Measurements from ENCODE around the gene EPHB1.
"Not testable (repeated sequence)": the region's sequence is repeated elsewhere in the genome, so short reads cannot be mapped to it uniquely, and the experiment has no call there.

EPHB1 gene

DNA sequence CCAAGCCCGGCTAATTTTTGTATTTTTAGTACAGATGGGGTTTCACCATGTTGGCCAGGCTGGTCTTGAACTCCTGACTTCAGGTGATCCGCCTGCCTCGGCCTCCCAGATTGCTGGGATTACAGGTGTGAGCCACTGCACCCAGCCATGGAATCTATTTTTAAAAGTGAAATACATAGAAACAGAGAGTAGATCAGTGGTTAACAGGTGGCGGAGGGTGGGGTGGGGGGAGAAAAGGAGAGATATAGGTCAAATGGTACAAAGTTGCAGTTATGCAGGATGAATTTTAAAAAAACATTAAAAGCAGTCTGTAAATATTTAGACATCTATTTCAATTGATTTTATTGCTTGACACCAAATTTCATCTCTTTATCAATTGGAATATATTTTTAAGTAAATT, 6.8 kb upstream of the EPHB1 start:
- DNase-seq = not testable (repeated sequence)

DNA sequence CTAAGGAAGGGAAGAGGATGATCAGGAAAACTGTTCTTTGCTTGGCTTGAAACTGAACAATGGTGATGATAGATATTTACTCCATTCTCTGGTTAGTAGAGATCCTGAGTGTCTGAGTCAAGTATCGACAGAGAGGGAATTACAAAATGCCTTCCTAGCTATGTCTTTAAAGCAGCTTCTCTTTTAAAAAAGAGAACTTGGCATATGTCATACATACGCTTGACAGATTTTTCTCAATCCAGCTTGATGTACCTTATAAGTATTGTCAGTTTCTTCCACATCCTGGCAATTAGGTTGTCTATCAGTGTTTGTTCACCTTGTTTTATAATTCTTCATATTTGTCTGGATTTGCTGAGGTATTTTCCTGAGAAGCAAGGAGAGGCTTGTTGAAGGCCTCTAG, 5.0 kb upstream of the EPHB1 start:
- DNase-seq = no peak

DNA sequence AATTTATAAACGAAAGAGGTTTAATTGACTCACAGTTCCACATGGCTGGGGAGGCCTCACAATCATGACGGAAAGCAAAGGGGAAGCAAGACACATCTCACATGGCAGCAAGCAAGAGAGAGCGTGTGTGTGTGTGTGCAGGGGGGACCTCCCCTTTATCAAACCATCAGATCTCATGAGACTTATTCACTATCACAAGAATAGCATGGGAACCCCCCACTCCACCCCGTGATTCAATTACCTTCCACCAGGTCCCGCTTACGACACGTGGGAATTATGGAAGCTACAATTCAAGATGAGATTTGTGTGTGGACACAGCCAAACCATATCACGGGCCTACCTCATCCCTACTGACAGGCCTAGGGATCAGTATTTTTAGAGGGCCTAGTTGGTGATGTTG, 3.1 kb upstream of the EPHB1 start:
- DNase-seq = no peak

DNA sequence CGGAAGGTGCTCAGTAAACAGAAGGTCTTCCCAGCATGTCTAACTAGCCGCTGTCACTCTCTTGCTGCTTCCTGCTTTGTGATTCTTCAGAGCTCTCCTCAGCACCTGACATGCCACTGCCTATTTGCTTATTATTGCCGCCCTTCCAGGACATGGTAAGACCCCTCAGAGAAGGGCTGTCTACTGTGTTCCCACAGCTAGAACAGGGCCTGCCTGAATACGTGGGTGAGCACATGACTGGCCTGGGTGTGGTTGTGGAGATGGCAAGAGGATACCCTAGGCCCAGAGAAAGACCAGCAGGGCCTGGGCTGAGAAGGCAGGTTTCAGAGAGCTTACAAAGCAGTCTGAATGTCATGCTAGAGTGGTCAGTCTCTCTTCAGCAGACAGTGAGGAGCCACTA, 2.4 kb upstream of the EPHB1 start:
- no peak for DNase-seq

DNA sequence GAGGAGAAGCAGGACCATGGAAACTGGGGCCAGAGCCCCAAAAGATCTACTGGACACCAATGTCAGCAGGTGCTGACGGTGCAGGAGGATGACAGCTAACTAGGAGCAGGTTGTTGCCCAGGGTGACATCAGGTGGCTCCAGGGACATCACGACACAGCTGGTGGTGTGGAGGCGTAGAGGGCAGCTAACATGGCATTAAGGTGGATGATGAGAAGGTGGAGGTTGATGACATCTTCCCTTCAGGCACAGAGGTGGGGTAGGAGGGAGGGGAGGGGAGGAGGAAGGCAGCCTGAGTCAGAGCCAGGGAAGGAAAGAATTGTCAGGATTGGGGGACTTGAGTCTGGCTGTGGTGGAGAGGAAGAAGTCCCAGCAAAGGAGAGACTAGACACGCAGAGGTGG, 1.5 kb upstream of the EPHB1 start:
- no peak for DNase-seq

DNA sequence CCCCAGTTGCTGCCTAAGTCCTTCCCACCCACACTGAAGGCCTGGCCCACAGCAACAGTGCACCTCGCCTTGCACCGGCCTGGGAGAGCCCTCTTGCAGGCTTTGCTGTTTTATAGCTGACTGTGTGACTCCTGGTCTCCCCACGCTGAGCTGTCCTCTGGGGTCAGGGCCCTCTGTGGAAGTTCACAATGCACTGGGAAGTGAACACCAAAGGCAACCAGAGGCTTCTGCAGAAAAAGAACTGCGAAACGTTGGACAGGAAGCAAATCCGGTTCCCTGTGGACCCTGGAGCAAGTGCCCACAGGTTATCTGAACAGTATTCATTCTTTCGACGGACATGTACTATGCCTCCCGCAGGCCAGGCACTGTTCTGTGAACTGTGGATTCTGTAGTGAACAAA, 737 bp upstream of the EPHB1 start:
- DNase-seq = no peak

DNA sequence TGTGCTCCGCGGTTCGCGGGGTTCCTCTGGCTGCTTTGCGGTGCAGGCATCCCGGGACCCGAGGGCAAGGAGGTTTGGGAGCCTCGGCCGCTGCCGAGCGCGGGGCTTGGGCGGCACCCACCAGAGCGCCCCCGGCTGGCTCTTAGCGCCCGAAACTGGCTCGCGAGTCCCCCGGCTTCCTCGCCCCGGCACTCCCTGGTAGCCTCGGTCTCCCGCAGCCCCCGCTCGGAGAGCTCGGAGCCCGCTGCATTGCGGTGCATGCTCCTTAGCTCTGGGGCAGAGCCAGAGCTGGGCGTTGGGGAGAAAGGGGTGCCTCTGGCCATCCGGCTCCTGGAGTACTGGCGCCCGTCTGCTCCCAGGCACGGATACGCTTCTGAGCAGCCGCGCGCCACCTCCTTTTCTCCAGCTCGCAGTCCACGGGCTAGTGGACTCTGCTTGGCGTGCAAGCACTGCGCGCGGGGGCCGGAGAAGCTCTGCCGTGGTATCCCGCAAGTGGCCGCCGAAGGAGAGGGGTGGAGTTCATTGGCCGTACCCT, 753 bp downstream of the EPHB1 start:
- no peak for DNase-seq

DNA sequence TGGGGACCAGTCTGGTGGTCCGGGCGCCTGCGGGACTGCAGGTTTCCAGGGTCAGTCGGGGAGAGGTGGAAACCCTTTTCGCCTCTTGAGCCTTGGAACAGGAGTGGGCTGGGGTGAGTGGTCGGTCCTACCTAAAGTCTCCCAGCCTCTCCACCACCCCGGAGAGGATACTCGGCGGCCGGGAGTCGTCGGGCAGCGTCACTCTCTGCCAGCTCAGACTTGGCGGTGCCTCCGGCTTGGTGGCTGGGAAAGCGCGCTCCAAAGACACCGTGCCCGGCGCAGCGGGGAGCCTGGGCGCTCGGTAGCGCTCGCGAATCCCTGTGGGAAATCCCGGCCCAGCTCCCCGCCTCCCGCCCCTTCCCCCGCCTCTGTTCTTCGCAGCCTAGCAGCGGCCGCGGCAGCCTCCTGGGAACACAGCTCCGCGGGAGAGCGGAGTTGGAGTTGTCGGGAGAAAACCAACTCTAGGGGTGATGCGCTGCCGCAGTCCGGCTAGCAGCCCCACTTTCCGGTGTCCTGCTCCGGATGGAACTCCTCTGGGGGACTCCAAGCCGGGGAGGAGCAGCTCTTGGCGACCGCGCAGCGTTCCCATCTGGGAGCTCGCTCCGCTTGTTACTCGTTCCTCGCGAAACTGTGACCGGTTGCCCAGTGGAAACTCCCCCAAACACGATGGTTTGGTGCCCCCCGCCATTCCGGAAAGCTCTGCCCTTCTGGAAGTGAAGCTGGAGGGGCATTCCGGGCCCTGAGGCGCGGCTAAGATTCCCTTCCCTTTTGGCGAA, 1.4 kb downstream of the EPHB1 start:
- DNase-seq = no peak

DNA sequence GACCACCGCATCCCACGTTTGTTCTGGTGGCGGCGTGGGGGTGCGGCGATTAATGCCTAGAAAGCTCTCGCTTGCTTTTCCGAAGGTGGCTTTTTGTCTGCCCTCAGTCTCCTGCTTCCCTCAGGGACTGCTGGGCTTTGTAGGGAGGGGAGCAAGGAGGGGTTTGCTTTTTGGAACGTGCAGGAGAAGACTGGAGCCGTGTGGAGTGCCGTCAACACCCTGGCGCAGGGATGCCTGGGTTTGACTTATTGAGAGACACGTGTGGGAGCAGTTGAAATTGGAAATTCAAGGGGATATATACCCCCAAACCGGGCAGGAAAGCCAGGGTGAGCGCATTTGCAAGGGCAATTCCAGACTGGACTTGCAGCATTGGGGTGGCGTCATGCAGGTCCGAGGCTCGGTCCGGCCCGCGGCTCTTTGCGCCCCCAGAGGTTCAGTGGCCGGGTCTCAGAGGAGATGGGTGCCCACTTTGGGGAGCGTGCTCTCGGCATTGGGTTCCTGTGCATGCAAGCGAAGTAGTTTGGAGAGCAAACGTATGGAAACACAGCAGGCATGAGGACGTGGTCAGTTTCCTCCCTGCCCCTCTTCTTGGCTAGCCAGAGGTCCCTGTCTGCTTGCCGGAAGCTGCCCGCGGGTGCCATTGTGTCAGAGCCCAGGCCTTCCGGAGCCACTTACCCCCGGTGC, 2.1 kb downstream of the EPHB1 start:
- no peak for DNase-seq

DNA sequence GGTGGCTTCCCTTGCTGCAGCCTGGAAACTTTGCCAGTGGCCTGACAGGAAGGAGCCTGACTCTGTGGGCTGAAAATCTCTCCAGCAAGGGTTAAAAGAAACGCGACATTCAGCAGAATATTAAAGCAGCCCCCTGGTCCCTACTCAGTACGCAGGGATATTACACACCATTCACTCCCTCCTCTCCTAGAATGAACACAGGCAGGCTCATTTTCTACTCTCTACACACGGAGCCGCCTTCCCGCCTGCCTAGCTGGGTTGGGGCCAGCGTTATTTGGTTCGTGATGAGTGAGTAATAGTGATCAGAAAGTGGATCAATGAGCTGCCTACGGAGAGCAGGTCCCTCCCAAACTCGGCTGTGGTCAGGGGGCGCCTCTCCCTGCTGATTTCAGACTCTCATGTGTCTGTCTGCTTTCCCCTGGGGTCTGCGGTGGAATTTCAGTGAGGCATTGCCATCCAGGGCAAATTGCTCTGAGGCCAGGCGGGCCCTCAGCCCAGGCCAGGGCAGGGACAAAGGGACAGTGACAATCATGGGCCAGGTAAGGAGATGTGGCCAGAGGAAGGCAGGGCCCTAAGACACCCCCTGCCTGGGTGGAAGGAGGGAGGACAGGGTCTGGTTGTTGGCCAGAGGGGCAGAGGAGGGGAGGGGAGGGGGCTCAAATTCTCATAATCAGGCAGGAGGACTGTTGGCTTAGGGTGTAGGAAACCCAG, 2.8 kb downstream of the EPHB1 start:
- DNase-seq = no peak

DNA sequence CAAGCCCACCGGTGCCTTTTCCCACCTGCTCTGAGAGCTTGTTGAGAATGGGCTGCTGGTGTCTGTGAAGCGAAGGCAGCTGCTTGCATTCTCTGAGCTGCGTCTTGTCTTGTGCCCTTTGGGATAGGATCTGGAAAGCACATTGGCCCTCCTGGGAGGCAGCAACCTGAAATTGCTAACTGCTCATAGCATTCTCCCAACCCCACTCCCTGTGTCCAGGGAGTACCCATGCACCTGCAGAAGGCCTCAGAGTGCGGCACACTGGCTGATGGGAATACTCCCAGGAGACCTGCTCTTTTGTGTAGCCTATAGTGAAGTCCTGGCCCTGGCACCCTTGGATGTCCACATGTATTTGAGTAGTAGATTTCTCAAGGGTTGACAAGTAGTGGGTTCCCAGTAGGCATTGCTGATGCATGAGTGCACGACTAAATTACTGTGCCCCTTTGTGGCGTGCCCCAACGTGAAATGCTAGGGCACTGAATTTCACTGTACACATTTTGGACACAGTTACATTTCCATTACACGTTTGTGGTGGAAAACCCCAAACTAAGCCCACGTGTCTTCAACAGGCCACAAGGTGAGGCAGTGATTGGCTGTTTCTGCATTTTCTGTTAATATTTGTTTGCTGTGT, 3.7 kb downstream of the EPHB1 start:
- no peak for DNase-seq

DNA sequence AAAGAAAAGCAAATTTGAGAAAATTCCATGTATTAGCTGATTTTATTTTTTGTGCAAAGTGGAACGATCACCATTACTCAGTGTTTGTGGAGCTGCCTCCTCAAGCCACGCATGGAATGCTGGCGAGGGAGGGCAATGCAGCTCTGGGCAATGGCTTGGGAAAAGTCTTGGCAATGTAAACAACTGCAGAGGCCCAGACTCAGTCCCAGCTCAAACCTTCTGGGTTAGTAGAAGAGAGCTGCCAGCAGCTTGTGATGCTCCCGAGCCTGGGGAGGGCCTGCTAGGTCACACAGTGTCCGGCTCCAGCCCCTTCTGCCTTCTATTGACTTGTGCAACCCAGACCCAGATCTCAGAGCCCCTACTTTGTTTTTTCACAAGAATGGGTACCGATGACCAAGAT, 4.3 kb downstream of the EPHB1 start:
- no peak for DNase-seq

DNA sequence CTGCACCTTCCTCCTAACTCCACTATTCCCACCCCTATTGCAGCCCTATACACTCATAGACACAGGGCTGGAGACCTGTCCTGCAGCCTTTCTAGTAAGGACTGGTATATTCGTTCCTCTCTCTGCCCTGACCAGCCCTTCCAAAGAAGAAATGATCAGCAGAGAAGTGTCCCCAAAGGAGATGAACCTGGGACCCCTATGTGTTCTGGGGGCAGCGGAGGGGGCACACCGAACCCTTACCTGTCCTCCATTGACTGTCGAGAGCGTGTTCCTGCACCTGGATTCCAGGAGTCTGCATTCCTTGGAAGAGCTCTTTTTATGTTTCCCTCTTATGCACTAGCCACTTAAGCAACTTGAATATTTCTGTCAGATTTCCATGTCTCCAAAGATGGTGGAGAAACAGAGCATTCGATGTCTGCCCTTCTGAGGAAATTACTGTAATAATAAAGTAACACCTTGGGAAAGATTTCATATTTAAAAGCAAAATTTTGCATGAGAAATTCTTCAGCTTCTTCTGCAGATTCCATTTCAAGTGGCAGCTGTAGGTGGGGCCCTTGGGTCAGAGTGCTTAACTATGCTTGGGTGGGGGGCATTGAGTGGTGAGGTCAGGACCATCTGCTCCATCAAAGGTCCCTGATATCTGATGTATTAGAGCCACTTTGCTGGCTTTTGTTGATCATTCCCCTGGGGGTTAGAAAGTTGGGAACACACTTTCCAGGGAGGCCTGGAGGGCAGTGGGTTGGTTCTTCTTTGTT, 6.3 kb downstream of the EPHB1 start:
- no peak for DNase-seq

DNA sequence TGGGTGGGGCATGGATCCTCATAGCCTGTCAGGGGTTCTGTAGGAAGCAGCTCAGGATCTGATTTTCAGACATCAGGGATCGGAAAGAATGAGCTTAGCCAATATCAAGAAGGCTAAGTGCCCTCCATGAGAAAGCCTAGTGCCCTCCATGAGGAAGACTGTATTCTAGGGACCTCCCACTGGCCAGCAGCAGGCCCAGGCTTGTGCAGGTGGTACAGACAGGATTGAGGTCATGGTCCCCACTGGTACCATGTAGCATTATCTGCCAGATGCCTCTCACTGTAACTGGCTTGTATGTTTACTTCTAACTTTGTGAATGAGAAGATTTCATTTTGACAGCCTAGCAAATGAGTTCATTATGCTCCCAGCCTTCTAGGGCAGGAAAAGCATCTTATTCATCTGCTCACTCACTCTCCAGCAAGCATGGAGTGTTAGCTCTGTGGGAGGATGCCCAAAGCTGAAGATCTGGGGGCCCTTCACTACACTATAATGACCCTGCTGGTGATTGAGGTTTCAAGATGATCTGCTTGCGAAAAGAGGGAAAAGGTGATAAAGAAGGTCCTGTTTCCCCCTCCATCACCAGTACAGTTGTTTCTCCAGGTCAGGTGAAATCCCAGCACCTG, 7.5 kb downstream of the EPHB1 start:
- DNase-seq = no peak

DNA sequence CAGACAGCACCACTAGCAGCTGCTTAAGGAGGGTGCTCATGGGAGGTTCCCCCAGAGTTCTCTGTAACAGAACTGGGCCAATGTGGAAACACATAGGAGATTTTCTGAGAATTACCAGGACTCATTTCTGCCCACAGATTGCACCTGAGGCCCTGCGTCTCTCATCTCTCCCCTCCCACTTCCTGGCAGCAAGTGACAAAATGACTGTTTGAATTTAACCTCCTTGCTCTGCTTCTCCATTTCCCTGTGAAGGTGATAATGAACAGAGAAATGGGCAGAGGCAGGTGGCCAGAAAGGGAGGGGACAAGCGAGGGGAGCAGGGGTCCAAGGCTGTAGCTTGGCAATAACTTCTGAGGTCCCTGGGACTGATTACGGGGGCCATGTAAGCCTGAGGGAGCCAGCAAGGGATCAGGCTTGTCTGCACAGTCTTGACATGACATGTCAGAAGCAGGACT, 8.0 kb downstream of the EPHB1 start:
- no peak for DNase-seq

DNA sequence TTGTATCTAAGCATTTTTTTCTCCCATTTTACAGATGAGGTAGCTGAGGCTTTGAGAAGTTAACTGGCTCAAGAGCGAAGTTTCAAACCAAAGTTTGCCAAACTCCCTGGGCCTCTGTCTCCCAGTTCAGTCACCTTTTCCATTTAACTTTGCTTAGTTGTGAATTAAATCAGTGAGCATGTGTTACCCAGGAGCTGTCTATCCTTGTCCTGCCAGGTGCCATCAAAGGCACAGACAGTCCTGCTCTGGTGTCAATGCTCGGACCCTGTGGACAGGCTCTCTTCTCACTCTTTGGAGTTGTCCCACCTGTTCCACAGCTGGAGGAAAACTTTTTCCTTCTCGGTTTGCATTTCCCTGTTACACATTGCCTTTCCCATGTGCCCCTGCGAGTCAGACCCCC, 8.6 kb downstream of the EPHB1 start:
- DNase-seq = no peak

DNA sequence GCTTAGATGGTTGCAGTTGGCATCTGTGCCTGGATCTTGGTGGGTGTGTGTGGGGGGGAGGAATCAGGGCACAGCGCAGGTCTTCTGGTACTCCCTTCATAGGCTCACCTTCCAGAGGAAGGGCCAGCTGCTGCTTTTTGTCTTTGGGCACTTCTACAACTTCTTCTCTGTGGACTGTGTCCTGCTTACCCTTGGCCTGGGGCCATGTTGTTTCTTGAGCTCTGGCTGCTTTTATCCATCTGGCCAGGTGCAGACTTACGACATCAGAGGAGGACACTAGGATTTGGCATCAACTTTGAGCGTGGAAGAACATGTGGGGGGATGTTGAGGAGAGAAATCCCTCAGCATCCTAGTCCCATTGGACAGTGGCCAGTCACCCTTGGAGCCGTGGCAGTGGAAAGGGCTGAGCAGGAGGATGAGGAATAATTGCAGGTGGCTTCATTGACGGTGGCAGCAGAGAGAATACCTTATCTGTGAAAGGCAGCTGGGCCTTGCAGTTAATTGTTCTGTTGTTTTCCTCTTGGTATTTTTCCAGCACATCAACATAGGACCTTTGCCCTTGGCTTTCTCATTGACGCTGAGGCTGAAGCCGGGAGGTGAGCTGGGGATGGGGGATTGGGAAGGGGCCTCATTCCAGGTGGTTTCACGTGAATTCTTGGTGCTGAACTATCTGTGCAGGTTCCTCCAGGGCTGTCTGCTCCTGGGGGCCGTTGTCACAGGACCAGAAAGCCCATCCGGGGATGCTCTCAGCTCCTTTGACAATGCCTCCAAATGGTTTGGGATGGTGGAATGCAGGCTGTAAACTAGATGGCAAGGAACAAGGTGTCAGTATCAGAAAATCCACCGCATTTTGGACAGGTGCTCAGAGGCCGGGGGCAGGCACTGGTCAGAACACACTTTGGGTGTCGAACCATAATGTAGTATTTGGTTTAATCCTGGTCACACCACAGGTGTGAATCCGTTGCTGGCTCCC, 9.7 kb downstream of the EPHB1 start:
- no peak for DNase-seq

DNA sequence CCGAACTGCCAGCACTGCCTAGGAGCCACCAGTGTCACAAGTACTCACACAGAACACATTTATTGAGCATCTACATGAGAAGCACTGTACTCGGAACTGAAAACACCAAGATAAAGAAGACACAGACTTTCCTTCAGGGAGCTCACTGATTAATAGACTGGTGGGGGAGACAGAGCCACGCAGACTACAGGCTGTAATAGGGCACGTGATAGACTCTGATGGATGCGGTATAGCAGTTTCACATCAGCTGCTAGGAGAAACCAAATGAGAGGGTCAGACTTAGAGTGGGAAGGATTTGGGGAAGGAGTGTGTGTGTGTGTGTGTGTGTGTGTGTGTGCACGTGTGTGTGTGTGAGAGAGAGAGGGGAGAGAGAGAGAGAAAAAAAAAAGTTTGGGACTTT, 12.1 kb downstream of the EPHB1 start:
- no peak for DNase-seq

DNA sequence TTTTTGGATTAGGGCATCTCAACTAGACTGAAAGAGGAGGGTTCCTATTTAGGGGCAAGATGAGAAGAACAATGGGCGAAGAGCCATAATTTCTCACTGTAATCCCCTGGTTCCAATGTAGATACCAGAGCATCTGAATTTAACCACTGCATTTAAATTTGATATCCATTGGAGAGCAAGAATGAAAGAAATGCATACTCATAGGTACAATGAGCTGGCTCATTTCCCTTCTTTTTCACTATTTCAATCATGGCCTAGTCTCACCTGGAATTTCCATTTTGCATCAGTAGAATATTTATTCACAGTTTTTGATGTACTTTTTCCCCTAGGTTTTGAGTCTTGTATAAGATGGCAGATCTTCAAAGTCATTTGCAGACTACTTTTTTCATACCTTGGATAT, 13.8 kb downstream of the EPHB1 start:
- DNase-seq = no peak

DNA sequence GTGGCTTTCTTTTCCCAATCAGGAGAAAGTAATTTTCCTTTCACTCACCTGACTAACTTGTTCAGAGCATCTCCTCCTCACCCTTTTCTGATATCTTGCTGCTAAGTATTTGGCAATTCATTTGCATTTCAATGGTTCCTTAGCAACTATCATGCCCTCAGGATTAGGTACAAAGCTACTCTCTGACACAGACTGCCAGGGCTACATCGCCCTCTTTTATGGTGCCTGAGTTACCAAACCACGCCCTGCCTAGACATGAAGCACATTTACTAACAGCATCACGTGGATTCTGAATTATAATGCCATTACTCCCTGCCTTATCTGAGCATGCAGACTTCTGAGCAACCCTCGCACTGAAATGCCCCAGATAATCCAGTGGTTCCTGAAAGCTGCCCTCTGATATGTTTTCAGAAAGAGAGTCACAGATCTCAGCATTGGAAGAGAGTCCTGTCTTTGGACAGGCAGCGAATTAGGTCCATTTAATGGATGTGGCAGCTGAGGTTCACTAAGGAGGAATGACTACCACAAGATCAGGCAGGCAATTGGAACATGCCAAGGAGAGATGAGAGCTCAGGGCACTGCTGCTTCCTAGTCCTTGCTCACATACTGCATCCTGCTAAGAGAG, 14.5 kb downstream of the EPHB1 start:
- no peak for DNase-seq
